Natural killer cell treated with Interleukin-12 subunit alpha and Interleukin-12 subunit beta and Interleukin-15 and Interleukin-18, amount 100 ng/mL, for 72 hours (primary cell): ENCODE measurements around the gene FMN1. TPM values are rescaled to one million over a fixed set of nuclear protein-coding genes. Genes with fewer than 3 reads are reported as not detected.

Source experiments
- ATAC-seq, 2 donors: fragments of 150-1000 bp; cut with Tn5 transposase in 1 of 2; sonication (Bioruptor Pico), chemical (Tn5 transposase) in 1 of 2; 2 replicates each; pipeline ENCODE4 v1.10.0; 2021
- DNase-seq: peaks from one replicate; pipeline ENCODE4 v3.0.0; 2022; ENCODE audit warnings: low spot score
- H3K27ac Mint-ChIP-seq, 2 donors: 1 replicate in 1 of 2; 2 replicates in 1 of 2; pipeline ENCODE4 v1.8.0; 2022; ENCODE audit warnings: mixed read lengths in 2 of 2, mild to moderate bottlenecking in 1 of 2, moderate library complexity in 1 of 2
- H3K27me3 Mint-ChIP-seq, 2 donors: 1 replicate in 1 of 2; 2 replicates in 1 of 2; pipeline ENCODE4 v1.8.0; 2022; ENCODE audit warnings: mixed read lengths in 2 of 2
- H3K36me3 Mint-ChIP-seq: one replicate; pipeline ENCODE4 v1.8.0; 2022; ENCODE audit warnings: mixed read lengths
- H3K4me1 Mint-ChIP-seq, 2 donors: 1 replicate in 1 of 2; 2 replicates in 1 of 2; pipeline ENCODE4 v1.8.0; 2022; ENCODE audit warnings: low read depth in 2 of 2, mixed read lengths in 2 of 2, mild to moderate bottlenecking in 1 of 2
- H3K4me3 Mint-ChIP-seq: one replicate; pipeline ENCODE4 v1.8.0; 2022; ENCODE audit warnings: mixed read lengths
- H3K9me3 Mint-ChIP-seq: 2 replicates; pipeline ENCODE4 v1.8.0; 2022; ENCODE audit warnings: mixed read lengths
- total RNA-seq, 2 donors: library from RNA; stranded (reverse); gene quantifications; one replicate each; pipeline ENCODE4 v1.2.3, GENCODE V29; 2022

The FMN1 gene
- total RNA-seq, 2 donors from 2014 or later, result 0.55 to 2.6 TPM

- Mint-ChIP-seq H3K4me3 (no peak overlapping the region), H3K36me3 (no peaks in the 10 kb centered on the region), H3K27ac (no peak overlapping the region), H3K27me3 (peaks cover 7% of the 10 kb centered on the region in 2 donors), H3K4me1 (no peaks in the 10 kb centered on the region), H3K9me3 (no peaks in the 10 kb centered on the region)
- ATAC-seq, result no peak
- DNase-seq, result no peak
These were observed 321.0 kb downstream of the FMN1 start for GRCh38 chr15:32873284-32874114.

- H3K36me3 Mint-ChIP-seq, result no peaks in the 10 kb centered on the region
- H3K9me3 Mint-ChIP-seq, result no peaks in the 10 kb centered on the region
- no peak overlapping the region for H3K4me3 Mint-ChIP-seq
- no peak for DNase-seq
- H3K4me1 Mint-ChIP-seq, result no peaks in the 10 kb centered on the region
- ATAC-seq, result no peak
- H3K27me3 Mint-ChIP-seq, result peaks cover 0 to 2% of the 10 kb centered on the region in 2 donors
- no peak overlapping the region for H3K27ac Mint-ChIP-seq
These were observed 321.8 kb downstream of the FMN1 start for GRCh38 chr15:32872621-32873283.

GRCh38 chr15:32871883-32872282 is 322.6 kb downstream of the FMN1 start:
- ATAC-seq (no peak), DNase-seq (no peak)
- H3K27ac Mint-ChIP-seq, result no peak overlapping the region
- no peaks in the 10 kb centered on the region for H3K9me3 Mint-ChIP-seq
- H3K4me1 Mint-ChIP-seq, result no peaks in the 10 kb centered on the region
- H3K4me3 Mint-ChIP-seq, result no peak overlapping the region
- H3K27me3 Mint-ChIP-seq, result peaks cover 0 to 5% of the 10 kb centered on the region in 2 donors
- no peaks in the 10 kb centered on the region for H3K36me3 Mint-ChIP-seq

- H3K9me3 Mint-ChIP-seq, result no peaks in the 10 kb centered on the region
- no peaks in the 10 kb centered on the region for H3K4me1 Mint-ChIP-seq
- H3K27me3 Mint-ChIP-seq, result peaks cover 0 to 9% of the 10 kb centered on the region in 2 donors
- no peak overlapping the region for H3K27ac Mint-ChIP-seq
- ATAC-seq (no peak), DNase-seq (no peak)
- no peaks in the 10 kb centered on the region for H3K36me3 Mint-ChIP-seq
- no peak overlapping the region for H3K4me3 Mint-ChIP-seq
These were observed 324.1 kb downstream of the FMN1 start for GRCh38 chr15:32870240-32871033.

GRCh38 chr15:32869776-32870175 is 324.7 kb downstream of the FMN1 start:
- ATAC-seq, result no peak
- H3K27me3 Mint-ChIP-seq, result peaks cover 0 to 10% of the 10 kb centered on the region in 2 donors
- no peak overlapping the region for H3K4me3 Mint-ChIP-seq
- no peaks in the 10 kb centered on the region for H3K36me3 Mint-ChIP-seq
- no peak for DNase-seq
- H3K9me3 Mint-ChIP-seq, result no peaks in the 10 kb centered on the region
- no peaks in the 10 kb centered on the region for H3K4me1 Mint-ChIP-seq
- no peak overlapping the region for H3K27ac Mint-ChIP-seq

GRCh38 chr15:32867313-32867626 is 327.2 kb downstream of the FMN1 start:
- no peaks in the 10 kb centered on the region for H3K36me3 Mint-ChIP-seq
- ATAC-seq (no peak), DNase-seq (no peak)
- peaks cover 0 to 2% of the 10 kb centered on the region in 2 donors for H3K4me1 Mint-ChIP-seq
- peaks cover 0 to 11% of the 10 kb centered on the region in 2 donors for H3K27me3 Mint-ChIP-seq
- H3K27ac Mint-ChIP-seq, result no peak overlapping the region
- no peak overlapping the region for H3K4me3 Mint-ChIP-seq
- H3K9me3 Mint-ChIP-seq, result no peaks in the 10 kb centered on the region

- no peak for DNase-seq
- Mint-ChIP-seq H3K27ac (no peak overlapping the region), H3K36me3 (no peaks in the 10 kb centered on the region), H3K9me3 (no peaks in the 10 kb centered on the region), H3K4me1 (peaks cover 0 to 2% of the 10 kb centered on the region in 2 donors), H3K27me3 (peaks cover 0 to 11% of the 10 kb centered on the region in 2 donors), H3K4me3 (no peak overlapping the region)
- ATAC-seq, result no peak
These were observed 327.8 kb downstream of the FMN1 start for GRCh38 chr15:32866454-32867312.

GRCh38 chr15:32864841-32865240 is 329.7 kb downstream of the FMN1 start:
- Mint-ChIP-seq H3K9me3 (no peaks in the 10 kb centered on the region), H3K27me3 (peaks cover 0 to 13% of the 10 kb centered on the region in 2 donors), H3K4me1 (peaks cover 0 to 2% of the 10 kb centered on the region in 2 donors), H3K4me3 (no peak overlapping the region), H3K36me3 (no peaks in the 10 kb centered on the region), H3K27ac (no peak overlapping the region)
- ATAC-seq, result no peak
- no peak for DNase-seq

- DNase-seq, result no peak
- no peaks in the 10 kb centered on the region for H3K36me3 Mint-ChIP-seq
- H3K4me3 Mint-ChIP-seq, result no peak overlapping the region
- no peak overlapping the region for H3K27ac Mint-ChIP-seq
- peaks cover 0 to 2% of the 10 kb centered on the region in 2 donors for H3K4me1 Mint-ChIP-seq
- no peak for ATAC-seq
- H3K27me3 Mint-ChIP-seq, result peaks cover 0 to 15% of the 10 kb centered on the region in 2 donors
- no peaks in the 10 kb centered on the region for H3K9me3 Mint-ChIP-seq
These were observed 330.5 kb downstream of the FMN1 start for GRCh38 chr15:32864051-32864450.

GRCh38 chr15:32861761-32862160 is 332.8 kb downstream of the FMN1 start:
- H3K4me3 Mint-ChIP-seq, result peak overlapping the region; percentile 47
- H3K36me3 Mint-ChIP-seq, result no peaks in the 10 kb centered on the region
- peaks cover 0 to 9% of the 10 kb centered on the region in 2 donors for H3K27me3 Mint-ChIP-seq
- no peak overlapping the region for H3K27ac Mint-ChIP-seq
- H3K4me1 Mint-ChIP-seq, result peaks cover 0 to 2% of the 10 kb centered on the region in 2 donors
- ATAC-seq (peak in 1 of 2 donors; percentile 48), DNase-seq (no peak)
- H3K9me3 Mint-ChIP-seq, result no peaks in the 10 kb centered on the region

GRCh38 chr15:32861174-32861573 is 333.3 kb downstream of the FMN1 start:
- Mint-ChIP-seq H3K9me3 (no peaks in the 10 kb centered on the region), H3K4me1 (peaks cover 0 to 2% of the 10 kb centered on the region in 2 donors), H3K36me3 (no peaks in the 10 kb centered on the region), H3K4me3 (no peak overlapping the region), H3K27me3 (peaks cover 0 to 6% of the 10 kb centered on the region in 2 donors), H3K27ac (no peak overlapping the region)
- DNase-seq (no peak), ATAC-seq (no peak)

GRCh38 chr15:32859996-32860395 is 334.5 kb downstream of the FMN1 start:
- H3K36me3 Mint-ChIP-seq, result no peaks in the 10 kb centered on the region
- ATAC-seq (no peak), DNase-seq (no peak)
- no peak overlapping the region for H3K27ac Mint-ChIP-seq
- peaks cover 0 to 6% of the 10 kb centered on the region in 2 donors for H3K27me3 Mint-ChIP-seq
- peaks cover 0 to 2% of the 10 kb centered on the region in 2 donors for H3K4me1 Mint-ChIP-seq
- no peak overlapping the region for H3K4me3 Mint-ChIP-seq
- no peaks in the 10 kb centered on the region for H3K9me3 Mint-ChIP-seq

GRCh38 chr15:32859251-32859650 is 335.3 kb downstream of the FMN1 start:
- no peak for DNase-seq
- no peak for ATAC-seq
- H3K36me3 Mint-ChIP-seq, result no peaks in the 10 kb centered on the region
- no peaks in the 10 kb centered on the region for H3K9me3 Mint-ChIP-seq
- H3K27ac Mint-ChIP-seq, result no peak overlapping the region
- peaks cover 0 to 2% of the 10 kb centered on the region in 2 donors for H3K4me1 Mint-ChIP-seq
- peaks cover 0 to 4% of the 10 kb centered on the region in 2 donors for H3K27me3 Mint-ChIP-seq
- no peak overlapping the region for H3K4me3 Mint-ChIP-seq
